ENCODE data around the gene SETDB1. TPM values are rescaled to one million over a fixed set of nuclear protein-coding genes. Genes with fewer than 3 reads are reported as not detected.

Gene SETDB1
- polyA plus RNA-seq, 1 donor from 2014 or later: 39.1 TPM

GRCh38 chr1:150887018-150887417 is 39.1 kb upstream of the SETDB1 start, which contains the start of gene CTXND2:
Gene CTXND2, plus strand, starts transcription at chr1:150887136. Its CDS starts 25,179 bp downstream, at chr1:150912315.
- H2AFZ ChIP-seq (ENCODE audit: low read depth, low read length): no peak within 1 kb of the TSS

GRCh38 chr1:150888727-150889126 is 37.4 kb upstream of the SETDB1 start:
- Histone ChIP-seq H3K27ac (ENCODE audit: low read length) (no peak overlapping the region), H3F3A (ENCODE audit: insufficient read depth, low read length, poor library complexity, severe bottlenecking) (no peaks in the 10 kb centered on the region), H3K9me3 (ENCODE audit: low read length) (no peaks in the 10 kb centered on the region), H3K36me3 (ENCODE audit: insufficient read depth, low read length) (no peaks in the 10 kb centered on the region), H2AFZ (ENCODE audit: low read depth, low read length) (no peak overlapping the region), H4K20me1 (ENCODE audit: insufficient read depth) (no peaks in the 10 kb centered on the region), H3K79me2 (replicated peaks; ENCODE audit: insufficient read depth, low read length) (no peaks in the 10 kb centered on the region), H3K9ac (ENCODE audit: low read length) (no peak overlapping the region), H3K27me3 (ENCODE audit: insufficient read depth, low read depth, low read length) (no peaks in the 10 kb centered on the region), H3K4me2 (ENCODE audit: low read length) (no peak overlapping the region), H3K4me3 (ENCODE audit: low read length) (no peak overlapping the region), H3K9me2 (ENCODE audit: insufficient read depth, low read length) (no peaks in the 10 kb centered on the region)
- TF ChIP-seq MXI1 (conservative IDR thresholded peaks at IDR 0.05; ENCODE audit: poor library complexity, severe bottlenecking): no peak
- TF ChIP-seq RAD21 (conservative IDR thresholded peaks at IDR 0.05): no peak
- TF ChIP-seq EZH2 (IDR thresholded peaks at IDR 0.05; ENCODE audit: borderline replicate concordance, insufficient read depth, low read length, poor library complexity, severe bottlenecking): no peak
- TF ChIP-seq EP300 (conservative IDR thresholded peaks at IDR 0.05; ENCODE audit: poor library complexity, severe bottlenecking): no peak
- TF ChIP-seq TAF1 (IDR thresholded peaks at IDR 0.05; ENCODE audit: low read depth): no peak
- TF ChIP-seq CTCF (IDR thresholded peaks at IDR 0.05; ENCODE audit: poor library complexity, severe bottlenecking): no peak
- no peak for TF ChIP-seq POLR2AphosphoS5 (IDR thresholded peaks at IDR 0.05)

More at GRCh38 chr1:150887018-150887417, 39.1 kb upstream of the SETDB1 start, which contains the start of gene CTXND2:
- no peak within 1 kb of the TSS for H3K9ac ChIP-seq (ENCODE audit: low read length)
- no peaks in the 10 kb centered on the region for H3K9me3 ChIP-seq (ENCODE audit: low read length)
- no peaks in the 10 kb centered on the region for H4K20me1 ChIP-seq (ENCODE audit: insufficient read depth)
- no peak within 1 kb of the TSS for H3K27ac ChIP-seq (ENCODE audit: low read length)
- no peaks in the 10 kb centered on the region for H3K79me2 ChIP-seq (replicated peaks; ENCODE audit: insufficient read depth, low read length)
- no peaks in the 10 kb centered on the region for H3K9me2 ChIP-seq (ENCODE audit: insufficient read depth, low read length)
- H3K27me3 ChIP-seq (ENCODE audit: insufficient read depth, low read depth, low read length): no peaks in the 10 kb centered on the region
- no peaks in the 10 kb centered on the region for H3K36me3 ChIP-seq (ENCODE audit: insufficient read depth, low read length)
- H3F3A ChIP-seq (ENCODE audit: insufficient read depth, low read length, poor library complexity, severe bottlenecking): no peaks in the 10 kb centered on the region
- no peak within 1 kb of the TSS for H3K4me3 ChIP-seq (ENCODE audit: low read length)
- TF ChIP-seq RAD21 (conservative IDR thresholded peaks at IDR 0.05): no peak
- TF ChIP-seq EZH2 (IDR thresholded peaks at IDR 0.05; ENCODE audit: borderline replicate concordance, insufficient read depth, low read length, poor library complexity, severe bottlenecking): no peak
- no peak for TF ChIP-seq SMC3 (conservative IDR thresholded peaks at IDR 0.05; ENCODE audit: poor library complexity)
- no peak for TF ChIP-seq EP300 (conservative IDR thresholded peaks at IDR 0.05; ENCODE audit: poor library complexity, severe bottlenecking)
- no peak for TF ChIP-seq MXI1 (conservative IDR thresholded peaks at IDR 0.05; ENCODE audit: poor library complexity, severe bottlenecking)
- TF ChIP-seq TAF1 (IDR thresholded peaks at IDR 0.05; ENCODE audit: low read depth): no peak
- TF ChIP-seq REST (IDR thresholded peaks at IDR 0.05; ENCODE audit: borderline replicate concordance): no peak
- no peak for TF ChIP-seq POLR2AphosphoS5 (IDR thresholded peaks at IDR 0.05)
- TF ChIP-seq CTCF (IDR thresholded peaks at IDR 0.05; ENCODE audit: poor library complexity, severe bottlenecking): no peak
- H3K4me2 ChIP-seq (ENCODE audit: low read length): no peak within 1 kb of the TSS

Data from neural cell (in vitro differentiated cells).